ENCODE measurements around the gene CUTC.

GRCh38 chr10:99787311-99787710, 55.3 kb downstream of the CUTC start:
- no peak for TF ChIP-seq CTCF (IDR thresholded peaks at IDR 0.05)
- TF ChIP-seq POLR2A (IDR thresholded peaks at IDR 0.05) = no peak
